ENCODE data around the gene HNRNPA3. TPM values are rescaled to one million over a fixed set of nuclear protein-coding genes. Genes with fewer than 3 reads are reported as not detected.
"Not testable (repeated sequence)": the region's sequence is repeated elsewhere in the genome, so short reads cannot be mapped to it uniquely, and the experiment has no call there.

HNRNPA3 gene
- total RNA-seq, 1 donor from 2014 or later = 132 TPM

DNA sequence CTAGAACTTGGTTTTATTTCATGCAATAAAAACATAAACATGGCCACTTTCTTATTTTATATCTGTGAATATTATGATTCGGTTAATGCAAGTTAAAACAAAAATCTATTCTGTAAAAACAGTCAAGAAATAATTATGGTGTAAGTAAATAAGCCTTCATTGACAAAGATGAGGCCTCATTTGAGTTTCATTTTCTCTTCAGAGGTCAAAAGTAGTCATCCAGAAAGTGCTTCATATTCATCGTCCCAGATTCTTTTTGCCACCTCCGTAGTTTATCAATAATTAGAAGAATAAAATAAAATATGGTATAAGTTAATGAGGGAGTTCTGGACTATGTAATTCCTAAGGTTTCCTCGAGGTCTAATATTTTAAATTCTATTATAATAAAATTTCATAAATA lies 19.4 kb upstream of the HNRNPA3 start:
- intact Hi-C loops (cut with DNase I) = no loop called here
- DNase-seq = no peak
- ATAC-seq = no peak
- no peaks in the 10 kb centered on the region for H3K9me3 ChIP-seq
- H3K36me3 ChIP-seq = no peaks in the 10 kb centered on the region
- no peaks in the 10 kb centered on the region for H3K4me1 ChIP-seq
- H3K27me3 ChIP-seq (ENCODE audit: low read depth) = no peaks in the 10 kb centered on the region
- TF ChIP-seq, protein P1, sequence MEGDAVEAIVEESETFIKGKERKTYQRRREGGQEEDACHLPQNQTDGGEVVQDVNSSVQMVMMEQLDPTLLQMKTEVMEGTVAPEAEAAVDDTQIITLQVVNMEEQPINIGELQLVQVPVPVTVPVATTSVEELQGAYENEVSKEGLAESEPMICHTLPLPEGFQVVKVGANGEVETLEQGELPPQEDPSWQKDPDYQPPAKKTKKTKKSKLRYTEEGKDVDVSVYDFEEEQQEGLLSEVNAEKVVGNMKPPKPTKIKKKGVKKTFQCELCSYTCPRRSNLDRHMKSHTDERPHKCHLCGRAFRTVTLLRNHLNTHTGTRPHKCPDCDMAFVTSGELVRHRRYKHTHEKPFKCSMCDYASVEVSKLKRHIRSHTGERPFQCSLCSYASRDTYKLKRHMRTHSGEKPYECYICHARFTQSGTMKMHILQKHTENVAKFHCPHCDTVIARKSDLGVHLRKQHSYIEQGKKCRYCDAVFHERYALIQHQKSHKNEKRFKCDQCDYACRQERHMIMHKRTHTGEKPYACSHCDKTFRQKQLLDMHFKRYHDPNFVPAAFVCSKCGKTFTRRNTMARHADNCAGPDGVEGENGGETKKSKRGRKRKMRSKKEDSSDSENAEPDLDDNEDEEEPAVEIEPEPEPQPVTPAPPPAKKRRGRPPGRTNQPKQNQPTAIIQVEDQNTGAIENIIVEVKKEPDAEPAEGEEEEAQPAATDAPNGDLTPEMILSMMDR (IDR thresholded peaks at IDR 0.05) = no peak
- H3K27ac ChIP-seq = no peak overlapping the region
- H3K4me3 ChIP-seq = no peak overlapping the region

DNA sequence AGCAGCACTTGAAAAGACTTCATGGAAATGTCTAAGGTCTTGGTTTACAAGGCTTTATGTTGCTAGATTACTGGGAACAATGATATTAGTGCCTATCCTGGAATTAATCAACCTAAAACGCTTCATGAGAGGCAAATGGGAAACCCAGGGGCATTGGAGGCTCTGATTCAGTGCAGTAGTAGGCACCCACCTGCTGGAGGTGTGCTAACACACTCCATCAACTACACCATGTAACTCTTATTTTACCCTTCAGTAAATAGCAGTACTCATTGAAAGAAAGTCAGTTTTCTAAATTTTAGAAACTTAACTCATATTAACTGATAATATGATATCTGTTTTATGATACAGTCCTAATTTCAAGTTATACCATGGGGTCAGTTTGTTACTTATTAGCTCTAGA lies 17.4 kb upstream of the HNRNPA3 start:
- intact Hi-C loops (cut with DNase I) = no loop called here
- Histone ChIP-seq H3K27me3 (ENCODE audit: low read depth) (no peaks in the 10 kb centered on the region), H3K4me1 (no peaks in the 10 kb centered on the region), H3K4me3 (no peak overlapping the region), H3K27ac (no peak overlapping the region), H3K36me3 (no peaks in the 10 kb centered on the region), H3K9me3 (no peaks in the 10 kb centered on the region)
- no peak for DNase-seq
- ATAC-seq = no peak
- TF ChIP-seq, protein P1 (IDR thresholded peaks at IDR 0.05) = no peak

DNA sequence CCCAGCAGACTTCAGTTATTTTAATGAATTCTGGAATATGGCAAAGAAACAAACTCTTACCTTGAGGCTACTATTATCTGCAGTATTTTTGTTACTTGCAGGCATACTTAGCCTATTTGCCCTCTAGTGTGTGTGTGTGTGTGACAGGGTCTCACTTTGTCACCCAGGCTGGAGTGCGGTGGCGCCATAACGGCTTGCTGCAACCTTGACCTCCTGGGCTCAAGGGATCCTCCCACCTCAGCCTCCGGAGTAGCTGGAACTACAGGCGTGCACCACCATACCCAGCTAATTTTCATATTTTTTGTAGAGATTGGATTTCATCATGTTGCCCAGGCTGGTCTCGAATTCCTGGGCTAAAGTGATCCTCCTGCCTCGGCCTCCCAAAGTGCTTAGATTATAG lies 12.2 kb upstream of the HNRNPA3 start:
- H3K9me3 ChIP-seq; ATAC-seq; H3K36me3 ChIP-seq; H3K27me3 ChIP-seq (ENCODE audit: low read depth); DNase-seq; H3K27ac ChIP-seq; H3K4me3 ChIP-seq; intact Hi-C loops (cut with DNase I); H3K4me1 ChIP-seq: not testable (repeated sequence)

DNA sequence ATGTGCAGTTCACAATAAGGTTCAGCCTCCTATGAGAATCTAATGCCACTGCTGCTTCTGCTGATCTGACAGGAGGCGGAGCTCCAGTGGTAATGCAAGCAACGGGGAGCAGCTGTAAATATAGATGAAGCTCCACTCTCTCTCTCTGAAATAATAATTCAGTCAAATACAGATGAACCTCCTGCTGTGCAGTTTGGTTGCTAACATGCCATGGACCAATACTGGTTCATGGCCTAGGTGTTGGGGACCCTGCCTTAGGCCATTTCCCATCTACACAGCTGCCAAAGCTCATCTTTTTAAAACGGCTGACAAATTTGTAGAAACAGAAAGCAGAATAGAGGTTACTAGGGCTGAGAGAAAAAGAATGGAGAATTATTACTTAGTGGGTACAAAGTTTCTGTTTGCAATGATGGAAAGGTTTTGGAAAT lies 10.7 kb upstream of the HNRNPA3 start:
- no peak overlapping the region for H3K4me3 ChIP-seq
- H3K36me3 ChIP-seq = no peaks in the 10 kb centered on the region
- H3K4me1 ChIP-seq = no peaks in the 10 kb centered on the region
- intact Hi-C loops (cut with DNase I) = no loop called here
- H3K27ac ChIP-seq = no peak overlapping the region
- no peak for DNase-seq
- TF ChIP-seq, protein P1 (IDR thresholded peaks at IDR 0.05) = no peak
- no peaks in the 10 kb centered on the region for H3K27me3 ChIP-seq (ENCODE audit: low read depth)
- H3K9me3 ChIP-seq = no peaks in the 10 kb centered on the region
- no peak for ATAC-seq

DNA sequence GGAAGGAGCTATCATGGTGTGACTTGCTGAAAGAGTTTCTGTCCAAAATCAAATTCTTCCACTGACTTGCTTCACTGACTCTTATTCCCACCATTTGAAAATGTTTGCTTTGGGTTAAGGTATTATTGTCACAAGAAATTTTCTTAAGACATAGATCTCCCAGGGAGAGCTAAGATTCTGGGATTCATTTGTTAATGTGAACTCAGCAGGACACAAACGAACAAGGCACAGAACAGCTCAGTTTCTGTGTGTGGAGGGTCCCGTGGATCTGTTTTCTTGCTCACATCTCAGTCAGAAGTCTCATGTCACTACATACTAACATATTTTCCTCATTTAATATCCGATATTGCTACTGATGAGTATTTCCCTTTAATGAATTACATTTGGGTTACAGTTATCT lies 8.2 kb upstream of the HNRNPA3 start:
- intact Hi-C loops (cut with DNase I) = no loop called here
- Histone ChIP-seq H3K27me3 (ENCODE audit: low read depth) (no peaks in the 10 kb centered on the region), H3K4me3 (no peak overlapping the region), H3K36me3 (no peaks in the 10 kb centered on the region), H3K9me3 (no peaks in the 10 kb centered on the region), H3K27ac (no peak overlapping the region), H3K4me1 (no peaks in the 10 kb centered on the region)
- ATAC-seq (no peak), DNase-seq (no peak)
- TF ChIP-seq, protein P1 (IDR thresholded peaks at IDR 0.05) = no peak

DNA sequence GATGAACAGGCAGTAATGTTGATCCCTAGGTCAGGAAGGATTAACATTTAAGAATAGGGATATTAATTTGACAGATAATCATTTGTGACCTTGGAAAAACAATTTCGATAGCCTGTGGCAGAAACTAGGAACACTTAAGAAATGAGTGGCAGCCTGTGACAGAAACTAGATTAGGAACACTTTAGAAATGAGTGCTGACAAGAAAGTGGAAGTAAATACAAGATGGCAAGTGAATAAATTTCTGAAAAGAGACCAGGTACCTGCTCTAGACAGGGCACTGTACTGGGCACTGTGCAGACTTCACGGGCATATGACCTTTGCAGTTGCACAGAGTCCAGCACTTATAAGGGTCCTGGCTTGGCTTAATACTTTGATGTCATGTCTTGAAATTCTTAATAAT lies 5.5 kb upstream of the HNRNPA3 start:
- no peak for DNase-seq
- Histone ChIP-seq H3K9me3 (no peaks in the 10 kb centered on the region), H3K36me3 (no peaks in the 10 kb centered on the region), H3K27me3 (ENCODE audit: low read depth) (no peaks in the 10 kb centered on the region), H3K4me1 (peaks cover 11% of the 10 kb centered on the region), H3K27ac (no peak overlapping the region), H3K4me3 (no peak overlapping the region)
- ATAC-seq = no peak
- intact Hi-C loops (cut with DNase I) = no loop called here
- TF ChIP-seq, protein P1 (IDR thresholded peaks at IDR 0.05) = no peak

All from lower lobe of right lung (tissue), 2 donors.